ENCODE results near the gene ETS1. TPM values are rescaled to one million over a fixed set of nuclear protein-coding genes. Genes with fewer than 3 reads are reported as not detected.

ETS1 gene
- total RNA-seq, 1 experiment from 2014 or later, result 3.7 TPM

- no peaks in the 10 kb centered on the region for H3K4me1 ChIP-seq (ENCODE audit: insufficient read depth, low read length, poor library complexity, severe bottlenecking)
- no peak overlapping the region for H3K27ac ChIP-seq (ENCODE audit: low read depth, low read length, poor library complexity, severe bottlenecking)
- H3K4me3 ChIP-seq (ENCODE audit: low read depth, low read length, poor library complexity, severe bottlenecking), result no peak overlapping the region
- no peak for TF ChIP-seq EZH2 (IDR thresholded peaks at IDR 0.05; ENCODE audit: borderline replicate concordance, low read depth, low read length, poor library complexity, severe bottlenecking)
- no peak for TF ChIP-seq CTCF (conservative IDR thresholded peaks at IDR 0.05; ENCODE audit: low read depth, low read length)
- H3K9me3 ChIP-seq (ENCODE audit: low read depth, low read length, poor library complexity, severe bottlenecking), result no peaks in the 10 kb centered on the region
- H3K27me3 ChIP-seq (replicated peaks; ENCODE audit: insufficient read depth, low read depth, low read length, poor library complexity), result peaks cover 21% of the 10 kb centered on the region
- BruUV-seq (replicated peaks), result no TSS peak
- ChIA-PET CTCF (no interaction called here), POLR2A (ENCODE audit: low non-redundant PET) (no interaction called here)
- no peaks in the 10 kb centered on the region for H3K36me3 ChIP-seq (ENCODE audit: insufficient read depth, low read length, poor library complexity, severe bottlenecking)
- intact Hi-C loops (cut with micrococcal nuclease; ENCODE audit: unreplicated experiment), result no loop called here
- no peak for DNase-seq (ENCODE audit: low spot score)
Observed at GRCh38 chr11:128411150-128411549, 176.2 kb downstream of the ETS1 start.

- no TSS peak for BruUV-seq (replicated peaks)
- Histone ChIP-seq H3K4me1 (ENCODE audit: insufficient read depth, low read length, poor library complexity, severe bottlenecking) (no peaks in the 10 kb centered on the region), H3K36me3 (ENCODE audit: insufficient read depth, low read length, poor library complexity, severe bottlenecking) (no peaks in the 10 kb centered on the region), H3K27me3 (replicated peaks; ENCODE audit: insufficient read depth, low read depth, low read length, poor library complexity) (peaks cover 30% of the 10 kb centered on the region), H3K27ac (ENCODE audit: low read depth, low read length, poor library complexity, severe bottlenecking) (no peak overlapping the region), H3K9me3 (ENCODE audit: low read depth, low read length, poor library complexity, severe bottlenecking) (no peaks in the 10 kb centered on the region), H3K4me3 (ENCODE audit: low read depth, low read length, poor library complexity, severe bottlenecking) (no peak overlapping the region)
- ChIA-PET CTCF (no interaction called here), POLR2A (ENCODE audit: low non-redundant PET) (no interaction called here)
- no peak for DNase-seq (ENCODE audit: low spot score)
- TF ChIP-seq EZH2 (IDR thresholded peaks at IDR 0.05; ENCODE audit: borderline replicate concordance, low read depth, low read length, poor library complexity, severe bottlenecking) (no peak), CTCF (conservative IDR thresholded peaks at IDR 0.05; ENCODE audit: low read depth, low read length) (no peak)
- intact Hi-C loops (cut with micrococcal nuclease; ENCODE audit: unreplicated experiment), result no loop called here
Observed at GRCh38 chr11:128409476-128409875, 177.9 kb downstream of the ETS1 start.

Small RNA genes lying within 50 kb of the gene (microRNA-seq; reads per million reads assigned to microRNA genes)
- not detected for gene MIR6090

Other genes starting within 250 kb of the ETS1 start
- gene FLI1, start 106.5 kb upstream of the ETS1 start, total RNA-seq (2021), result 51.9 and 56.1 TPM in 2 replicates

Data from A673 (cell line).